ENCODE measurements around the gene CDC5L. TPM values are rescaled to one million over a fixed set of nuclear protein-coding genes. Genes with fewer than 3 reads are reported as not detected.

CDC5L gene
- total RNA-seq, 2 donors from 2014 or later = 19.6 to 21.7 TPM

GRCh38 chr6:44401138-44401537, 13.6 kb downstream of the CDC5L start:
- Histone ChIP-seq H3K4me1 (ENCODE audit: control insufficient read depth in 1 of 2, low read depth in 2 of 2) (peaks cover 0 to 24% of the 10 kb centered on the region in 2 donors), H3K4me3 (no peak overlapping the region), H3K36me3 (peaks cover 43% of the 10 kb centered on the region), H3K27ac (peak overlapping the region; percentile 39 to 43), H3K27me3 (replicated peaks; ENCODE audit: insufficient read depth) (no peaks in the 10 kb centered on the region), H3K9me3 (no peaks in the 10 kb centered on the region)
- TF ChIP-seq CTCF (IDR thresholded peaks at IDR 0.05) = no peak
- DNase-seq (ENCODE audit: low spot score) = no peak
- no peak for ATAC-seq (ENCODE audit: insufficient number of reproducible peaks, low FRiP score, low read depth)

- H3K36me3 ChIP-seq = peaks cover 48% of the 10 kb centered on the region
- no peak overlapping the region for H3K27ac ChIP-seq
- ATAC-seq (ENCODE audit: insufficient number of reproducible peaks, low FRiP score, low read depth) = no peak
- H3K27me3 ChIP-seq (replicated peaks; ENCODE audit: insufficient read depth) = no peaks in the 10 kb centered on the region
- H3K4me1 ChIP-seq (ENCODE audit: control insufficient read depth in 1 of 2, low read depth in 2 of 2) = peaks cover 0 to 12% of the 10 kb centered on the region in 2 donors
- H3K4me3 ChIP-seq = no peak overlapping the region
- TF ChIP-seq CTCF (IDR thresholded peaks at IDR 0.05) = no peak
- H3K9me3 ChIP-seq = no peaks in the 10 kb centered on the region
- DNase-seq (ENCODE audit: low spot score) = no peak
Observed at GRCh38 chr6:44404022-44404714, 16.7 kb downstream of the CDC5L start.

GRCh38 chr6:44404715-44405099, 17.2 kb downstream of the CDC5L start:
- Histone ChIP-seq H3K4me3 (no peak overlapping the region), H3K9me3 (no peaks in the 10 kb centered on the region), H3K27ac (no peak overlapping the region), H3K27me3 (replicated peaks; ENCODE audit: insufficient read depth) (no peaks in the 10 kb centered on the region), H3K36me3 (peaks cover 48% of the 10 kb centered on the region), H3K4me1 (ENCODE audit: control insufficient read depth in 1 of 2, low read depth in 2 of 2) (peaks cover 0 to 12% of the 10 kb centered on the region in 2 donors)
- DNase-seq (ENCODE audit: low spot score) (no peak), ATAC-seq (ENCODE audit: insufficient number of reproducible peaks, low FRiP score, low read depth) (no peak)
- TF ChIP-seq CTCF (IDR thresholded peaks at IDR 0.05) = no peak

GRCh38 chr6:44407951-44408670, 20.6 kb downstream of the CDC5L start:
- TF ChIP-seq CTCF (IDR thresholded peaks at IDR 0.05) = no peak
- ATAC-seq (ENCODE audit: insufficient number of reproducible peaks, low FRiP score, low read depth) = no peak
- Histone ChIP-seq H3K4me3 (no peak overlapping the region), H3K27ac (no peak overlapping the region), H3K9me3 (no peaks in the 10 kb centered on the region), H3K27me3 (replicated peaks; ENCODE audit: insufficient read depth) (no peaks in the 10 kb centered on the region), H3K4me1 (ENCODE audit: control insufficient read depth in 1 of 2, low read depth in 2 of 2) (peaks cover 0 to 4% of the 10 kb centered on the region in 2 donors), H3K36me3 (peaks cover 48% of the 10 kb centered on the region)
- no peak for DNase-seq (ENCODE audit: low spot score)

- Histone ChIP-seq H3K27ac (no peak overlapping the region), H3K36me3 (peaks cover 45% of the 10 kb centered on the region), H3K27me3 (replicated peaks; ENCODE audit: insufficient read depth) (no peaks in the 10 kb centered on the region), H3K4me3 (no peak overlapping the region), H3K9me3 (no peaks in the 10 kb centered on the region), H3K4me1 (ENCODE audit: control insufficient read depth in 1 of 2, low read depth in 2 of 2) (peaks cover 0 to 4% of the 10 kb centered on the region in 2 donors)
- ATAC-seq (ENCODE audit: insufficient number of reproducible peaks, low FRiP score, low read depth) = no peak
- no peak for DNase-seq (ENCODE audit: low spot score)
- no peak for TF ChIP-seq CTCF (IDR thresholded peaks at IDR 0.05)
Observed at GRCh38 chr6:44409207-44409794, 21.8 kb downstream of the CDC5L start.
